GM19452 (cell line): ENCODE measurements around the gene DIO3.

ENCODE experiments used
- ATAC-seq: cut with Tn5 transposase; IDR thresholded peaks from one replicate; pipeline ENCODE4 v1.9.1; 2021; ENCODE audit not compliant: unreplicated experiment

DIO3 gene

DNA sequence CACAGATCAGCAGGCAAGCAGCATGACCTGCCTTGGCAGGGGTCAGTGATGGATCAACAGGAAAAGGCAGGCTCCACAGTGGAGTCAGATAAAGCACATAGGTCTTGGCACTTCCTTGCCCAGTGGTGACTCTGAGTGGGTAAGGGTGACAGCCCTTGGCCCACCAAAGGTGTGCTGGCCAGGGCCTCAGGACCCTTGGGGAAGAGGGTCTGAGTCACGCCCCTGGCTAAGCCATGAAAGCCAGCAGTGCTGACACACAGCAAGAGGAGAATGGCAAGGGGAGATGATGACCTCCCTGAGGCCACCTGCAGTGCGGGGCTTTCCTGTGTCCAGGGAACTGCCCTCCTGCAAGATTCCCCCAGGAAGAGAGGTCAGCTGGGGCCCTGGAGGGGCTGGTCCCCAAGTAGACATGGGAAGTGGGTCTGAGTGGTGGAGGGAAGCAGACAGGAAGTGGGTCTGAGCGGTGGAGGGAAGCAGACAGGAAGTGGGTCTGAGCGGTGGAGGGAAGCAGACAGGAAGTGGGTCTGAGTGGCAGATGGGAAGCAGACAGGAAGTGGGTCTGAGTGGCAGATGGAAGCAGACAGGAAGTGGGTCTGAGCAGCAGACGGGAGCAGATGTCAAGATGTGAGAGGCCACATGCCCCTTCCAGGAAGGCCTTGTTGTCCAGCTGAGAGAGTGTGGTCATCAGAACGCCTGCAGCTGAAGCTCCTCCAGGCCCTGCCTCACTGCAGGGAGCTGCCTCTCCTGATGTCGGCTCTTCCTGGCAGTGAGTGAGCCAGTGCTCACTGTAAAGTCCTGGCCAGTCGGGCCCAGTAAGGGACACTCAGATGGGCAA, 34.8 kb downstream of the DIO3 start:
- ATAC-seq: no peak

DNA sequence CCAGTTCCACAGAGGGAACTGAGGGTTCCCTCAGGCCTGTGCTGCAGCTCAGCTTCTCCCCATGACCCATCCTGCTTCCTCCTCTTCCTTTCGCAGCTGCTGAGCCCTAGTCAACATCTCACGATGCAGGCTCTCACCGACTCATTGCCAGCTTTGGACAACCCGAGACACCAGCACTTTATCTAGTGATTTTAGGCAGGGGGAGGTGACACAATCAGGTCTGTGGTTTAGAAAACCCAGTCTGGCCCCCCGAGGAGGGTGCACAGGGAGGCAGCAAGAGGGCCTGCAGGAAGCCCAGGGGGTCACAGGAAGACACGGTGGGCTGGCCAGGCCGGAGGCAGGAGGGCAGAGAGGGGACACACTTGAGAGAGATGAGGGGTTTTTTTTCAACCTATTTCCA, 35.4 kb downstream of the DIO3 start:
- ATAC-seq: no peak

- ATAC-seq: no peak
Observed at GRCh38 chr14:101598159-101598558, 36.9 kb downstream of the DIO3 start.

GRCh38 chr14:101598571-101599233, 37.4 kb downstream of the DIO3 start:
- no peak for ATAC-seq

DNA sequence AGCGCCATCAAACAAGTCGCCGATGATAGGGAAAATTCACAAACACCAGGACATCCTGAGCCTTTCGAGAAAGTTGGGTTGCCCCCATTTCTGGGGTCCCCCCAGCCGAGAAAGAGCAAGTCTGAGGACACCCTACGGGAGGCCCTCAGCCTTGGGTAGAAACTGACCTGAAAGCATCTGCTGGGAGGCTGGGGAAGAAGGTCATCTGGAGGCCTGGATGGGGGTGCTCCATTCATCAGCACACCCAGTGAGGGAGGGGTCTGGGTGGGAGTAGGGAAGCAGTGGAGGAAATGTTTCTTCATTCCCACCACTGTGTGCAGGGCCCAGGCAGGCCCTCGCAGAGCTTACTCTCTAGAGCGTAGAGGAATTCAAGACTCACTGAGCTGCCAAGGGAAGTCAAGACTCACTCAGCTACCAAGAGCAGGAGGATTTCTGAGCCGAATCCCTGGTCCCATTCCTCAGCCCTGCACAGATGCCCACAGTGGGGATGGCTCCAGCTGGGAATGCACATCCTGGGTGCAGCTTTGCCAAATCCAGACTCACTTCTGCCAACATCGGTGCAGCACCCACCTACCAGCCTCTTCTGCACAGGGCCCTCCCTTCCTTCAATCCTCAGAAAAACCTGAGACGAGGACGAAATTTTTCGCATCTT, 38.1 kb downstream of the DIO3 start:
- no peak for ATAC-seq

GRCh38 chr14:101600336-101600890, 39.1 kb downstream of the DIO3 start:
- ATAC-seq: no peak

DNA sequence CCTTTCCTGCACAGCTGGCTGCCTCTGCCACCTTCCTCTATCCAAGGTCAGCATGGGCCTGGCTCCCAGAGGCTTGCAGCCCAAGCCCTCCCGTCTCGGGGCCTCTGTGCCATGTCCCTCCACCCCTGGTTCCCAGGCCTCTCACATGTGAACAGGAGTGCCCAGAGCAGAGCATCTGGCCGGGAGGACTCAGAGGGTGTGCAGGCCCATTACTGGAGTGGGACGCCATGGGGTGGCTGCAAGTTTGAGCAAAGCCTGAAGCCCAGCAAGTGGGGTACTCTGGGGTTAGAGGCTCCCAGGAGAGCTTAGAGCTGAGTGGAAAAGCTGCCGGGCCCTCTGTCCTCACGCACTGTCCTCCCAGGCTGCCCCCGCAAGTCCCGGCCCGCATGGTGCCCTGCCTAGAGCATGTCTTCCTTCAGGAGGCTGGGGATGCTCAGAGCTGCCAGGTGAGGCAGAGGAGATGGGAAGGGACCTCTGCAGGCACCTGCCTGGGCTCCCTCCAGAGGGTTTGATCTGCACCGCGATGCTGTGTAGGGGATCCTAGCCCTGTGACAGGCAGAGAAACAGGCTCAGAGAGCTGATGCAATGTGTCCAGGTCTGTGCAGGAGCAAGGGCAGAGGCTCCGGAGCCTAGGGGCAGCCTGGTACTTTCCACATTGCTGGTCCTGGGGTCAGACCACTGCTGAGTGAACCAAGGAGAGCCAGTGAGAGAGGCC, 39.8 kb downstream of the DIO3 start:
- ATAC-seq: no peak

- no peak for ATAC-seq
Observed at GRCh38 chr14:101601606-101602465, 40.5 kb downstream of the DIO3 start.

DNA sequence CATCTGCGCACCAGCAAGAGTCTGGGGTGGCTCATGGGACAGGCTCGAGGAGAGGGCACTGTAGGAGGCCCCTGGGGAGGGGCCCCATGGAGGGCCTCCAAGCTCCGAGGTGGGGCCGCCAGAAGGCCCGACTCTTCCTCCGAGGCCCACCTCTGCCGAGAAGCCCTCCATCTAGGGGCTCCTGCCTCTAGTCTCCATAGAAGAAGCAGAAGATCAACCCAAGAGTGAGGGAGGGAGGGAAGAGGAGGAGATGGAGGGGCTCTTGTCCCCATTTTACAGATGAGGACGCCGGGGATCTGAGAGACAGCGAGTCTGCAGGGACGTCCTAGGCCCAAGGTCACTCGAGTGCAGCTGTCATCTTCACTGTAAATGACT, 41.2 kb downstream of the DIO3 start:
- ATAC-seq: no peak

DNA sequence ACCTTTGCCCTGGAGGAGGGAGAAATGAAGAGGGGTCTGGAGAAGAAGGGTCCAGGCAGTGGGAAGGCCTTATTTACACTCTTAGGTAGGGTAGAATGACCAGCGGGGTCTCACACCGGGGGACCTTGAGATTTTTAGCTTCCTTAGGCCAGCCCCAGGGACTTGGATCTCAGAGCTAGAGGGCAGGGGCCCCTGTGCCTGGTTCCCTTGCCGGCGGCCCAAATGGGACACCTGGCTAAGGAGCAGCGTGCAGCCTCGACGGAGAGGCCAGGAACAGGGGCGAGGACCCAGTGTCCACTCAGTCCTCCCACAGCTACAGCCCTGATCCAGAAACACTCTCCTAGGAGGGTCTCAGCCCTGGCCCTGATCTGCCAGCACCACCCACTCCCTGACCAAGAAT, 41.8 kb downstream of the DIO3 start:
- ATAC-seq: no peak

DNA sequence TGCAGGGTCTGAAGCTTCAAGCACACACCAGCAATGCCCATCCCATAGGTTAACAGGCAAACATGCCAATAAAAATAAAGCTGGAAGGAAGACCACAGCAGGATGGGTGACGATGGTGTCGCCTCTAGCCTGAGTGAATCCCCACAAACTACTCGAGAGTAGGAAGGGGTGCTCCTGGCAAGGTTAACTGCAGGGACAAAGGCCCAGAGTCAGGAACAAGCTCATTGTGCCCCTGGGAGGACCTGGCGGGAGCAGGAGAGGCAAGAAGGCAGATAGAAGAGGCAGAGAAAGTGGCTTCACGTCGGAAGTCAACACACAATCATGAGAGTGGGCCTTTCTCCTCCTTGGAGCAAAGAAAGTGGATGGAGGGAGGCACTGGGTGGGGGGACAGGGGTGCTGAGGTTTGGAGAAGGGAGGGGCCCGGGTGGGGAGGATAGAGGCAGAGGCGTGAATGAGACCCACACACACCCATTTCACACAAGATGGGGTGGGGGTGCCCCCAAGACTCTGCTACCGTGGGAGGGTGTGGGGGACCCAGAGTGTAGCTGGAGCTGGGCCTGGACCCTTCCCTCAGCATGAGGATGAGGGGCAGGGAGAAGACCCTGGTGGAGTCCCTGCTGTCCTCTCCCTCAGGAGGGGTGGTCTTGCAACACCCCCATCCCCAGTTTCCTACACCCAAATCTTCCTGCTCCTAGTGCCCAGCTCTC, 43.1 kb downstream of the DIO3 start:
- no peak for ATAC-seq

DNA sequence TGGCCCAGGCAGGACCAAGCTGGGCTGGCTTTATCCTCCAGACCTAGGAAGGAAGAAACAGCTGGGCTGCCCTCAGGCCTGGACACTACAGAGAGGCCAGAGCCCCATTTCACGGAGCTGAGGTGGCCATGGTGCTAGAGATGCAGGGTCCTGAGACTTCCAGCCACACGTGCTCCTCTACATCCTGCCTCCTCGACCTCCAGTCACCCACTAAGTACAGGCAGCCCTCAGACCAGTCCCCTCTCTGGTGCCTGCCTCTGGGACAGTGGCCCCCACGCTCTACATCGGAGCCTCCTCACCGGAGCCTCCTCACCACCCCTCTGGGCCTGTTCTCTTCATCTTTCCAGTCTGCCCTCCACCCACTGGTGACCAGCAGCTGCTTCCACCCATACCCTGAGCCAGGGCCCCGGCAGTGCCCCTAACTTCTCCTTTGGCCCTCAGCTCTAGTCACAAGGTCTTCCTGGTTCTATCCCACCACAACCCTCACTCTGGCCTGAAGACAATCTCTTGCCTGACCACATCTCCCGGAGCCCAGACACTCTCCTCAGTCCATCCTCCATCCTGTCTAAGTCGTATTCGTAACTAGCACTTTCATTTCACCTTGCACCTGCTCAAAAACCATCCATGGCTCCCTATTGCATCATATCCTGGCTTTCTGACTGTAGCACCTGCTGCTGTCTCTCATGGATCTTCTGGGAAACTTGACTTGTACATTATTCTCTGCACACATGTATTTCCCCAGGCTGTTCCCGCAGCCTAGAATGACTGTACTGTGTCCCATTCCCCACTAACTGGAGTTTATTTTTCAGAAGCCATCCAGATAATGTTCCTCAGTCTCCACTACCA, 43.9 kb downstream of the DIO3 start:
- ATAC-seq: no peak

GRCh38 chr14:101605836-101606235, 44.5 kb downstream of the DIO3 start:
- ATAC-seq: no peak
